Lung (tissue), 12 donors: Measurements from ENCODE around the gene PRKCQ. TPM values are rescaled to one million over a fixed set of nuclear protein-coding genes. Genes with fewer than 3 reads are reported as not detected.

Source experiments
- ATAC-seq: fragments of 200-7000 bp; cut with Tn5 transposase; one replicate; pipeline ENCODE4 v1.9.1; 2020; ENCODE audit warnings: moderate number of reproducible peaks; ENCODE audit not compliant: insufficient read depth, low FRiP score
- DNase-seq, 3 donors: peaks; one replicate each; pipeline ENCODE4 v3.0.0-alpha.2; 2013 to 2017
- H3K27ac ChIP-seq, 2 donors: one replicate each; pipeline ENCODE4 v1.5.1; 2013; ENCODE audit warnings: mild to moderate bottlenecking in 2 of 2, moderate library complexity in 2 of 2, control low read depth in 1 of 2, inconsistent platforms in 1 of 2, low read depth in 1 of 2, low read length in 1 of 2
- H3K27me3 ChIP-seq, 3 donors: one replicate each; pipeline ENCODE4 v1.5.1; 2013; ENCODE audit warnings: low read length in 2 of 3; ENCODE audit not compliant: control insufficient read depth in 3 of 3, insufficient read depth in 3 of 3
- H3K36me3 ChIP-seq, 4 donors: one replicate each; pipeline ENCODE4 v1.5.1; 2013; ENCODE audit warnings: low read length in 4 of 4, mild to moderate bottlenecking in 1 of 4, moderate library complexity in 1 of 4; ENCODE audit not compliant: control insufficient read depth in 4 of 4, insufficient read depth in 4 of 4
- H3K4me1 ChIP-seq, 5 donors: one replicate each; pipeline ENCODE4 v1.5.1; 2013; ENCODE audit warnings: low read length in 5 of 5, mild to moderate bottlenecking in 2 of 5, moderate library complexity in 1 of 5; ENCODE audit not compliant: control insufficient read depth in 5 of 5, insufficient read depth in 5 of 5
- H3K4me3 ChIP-seq: one replicate; pipeline ENCODE4 v1.5.1; 2013; ENCODE audit warnings: mild to moderate bottlenecking, control low read depth, moderate library complexity
- H3K9ac ChIP-seq, 2 donors: one replicate each; pipeline ENCODE4 v1.5.1; 2013; ENCODE audit warnings: low read length in 2 of 2, control low read depth in 1 of 2; ENCODE audit not compliant: insufficient read depth in 1 of 2
- H3K9me3 ChIP-seq, 4 donors: one replicate each; pipeline ENCODE4 v1.5.1; 2013; ENCODE audit warnings: low read length in 3 of 4, mild to moderate bottlenecking in 1 of 4, moderate library complexity in 1 of 4; ENCODE audit not compliant: control insufficient read depth in 4 of 4, insufficient read depth in 3 of 4
- WGBS, 2 donors: extraction: QIAGEN DNeasy Blood & Tissue Kit; methylation state at CpG; one replicate each; pipeline ENCODE4 v1.1.7; 2013; 5-methylcytosine and 5-hydroxymethylcytosine counted together
- polyA plus RNA-seq, 2 donors: library from polyadenylated mRNA; stranded (reverse); fragments of 200-250 nt; gene quantifications; one replicate each; pipeline ENCODE4 v1.2.1, GENCODE V29; 2013
- total RNA-seq, 2 donors: library from RNA; depleted of rRNA in 1 of 2; stranded (reverse); fragments of >200 nt in 1 of 2; gene quantifications; one replicate each; pipeline ENCODE4 v1.2.1, GENCODE V29; 2014 to 2021
- TF ChIP-seq, protein P1 (sequence below): IDR thresholded peaks from 2 replicates; pipeline ENCODE4 v1.5.1; 2012; ENCODE audit warnings: mild to moderate bottlenecking; ENCODE audit errors: control extremely low read depth, extremely low read depth
- donor health status: control.
- donor health status: control.
- donor health status: Bipolar disorder and iron deficiency.
- donor health status: healthy.
- donor health status: DM: yes; HTN: yes; CAD: no.

Gene PRKCQ
- total and polyA plus RNA-seq, 4 donors, result 2.8 to 9.1 (median 7.2) TPM

GRCh38 chr10:6512182-6512581 lies 67.9 kb downstream of the PRKCQ start:
- Histone ChIP-seq H3K9me3 (peaks cover 0 to 5% (median 0%) of the 10 kb centered on the region in 4 donors), H3K4me1 (peaks cover 0 to 3% (median 0%) of the 10 kb centered on the region in 5 donors), H3K27ac (no peak overlapping the region), H3K9ac (no peak overlapping the region), H3K36me3 (no peaks in the 10 kb centered on the region), H3K4me3 (no peak overlapping the region), H3K27me3 (peaks cover 0 to 3% (median 2%) of the 10 kb centered on the region in 3 donors)
- ATAC-seq (peak; percentile 61), DNase-seq (no peak)
- TF ChIP-seq, protein P1, sequence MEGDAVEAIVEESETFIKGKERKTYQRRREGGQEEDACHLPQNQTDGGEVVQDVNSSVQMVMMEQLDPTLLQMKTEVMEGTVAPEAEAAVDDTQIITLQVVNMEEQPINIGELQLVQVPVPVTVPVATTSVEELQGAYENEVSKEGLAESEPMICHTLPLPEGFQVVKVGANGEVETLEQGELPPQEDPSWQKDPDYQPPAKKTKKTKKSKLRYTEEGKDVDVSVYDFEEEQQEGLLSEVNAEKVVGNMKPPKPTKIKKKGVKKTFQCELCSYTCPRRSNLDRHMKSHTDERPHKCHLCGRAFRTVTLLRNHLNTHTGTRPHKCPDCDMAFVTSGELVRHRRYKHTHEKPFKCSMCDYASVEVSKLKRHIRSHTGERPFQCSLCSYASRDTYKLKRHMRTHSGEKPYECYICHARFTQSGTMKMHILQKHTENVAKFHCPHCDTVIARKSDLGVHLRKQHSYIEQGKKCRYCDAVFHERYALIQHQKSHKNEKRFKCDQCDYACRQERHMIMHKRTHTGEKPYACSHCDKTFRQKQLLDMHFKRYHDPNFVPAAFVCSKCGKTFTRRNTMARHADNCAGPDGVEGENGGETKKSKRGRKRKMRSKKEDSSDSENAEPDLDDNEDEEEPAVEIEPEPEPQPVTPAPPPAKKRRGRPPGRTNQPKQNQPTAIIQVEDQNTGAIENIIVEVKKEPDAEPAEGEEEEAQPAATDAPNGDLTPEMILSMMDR, result no peak
- 65 to 78% methylated on average over 3 of the region's 3 CpGs for WGBS, 2 donors

DNA sequence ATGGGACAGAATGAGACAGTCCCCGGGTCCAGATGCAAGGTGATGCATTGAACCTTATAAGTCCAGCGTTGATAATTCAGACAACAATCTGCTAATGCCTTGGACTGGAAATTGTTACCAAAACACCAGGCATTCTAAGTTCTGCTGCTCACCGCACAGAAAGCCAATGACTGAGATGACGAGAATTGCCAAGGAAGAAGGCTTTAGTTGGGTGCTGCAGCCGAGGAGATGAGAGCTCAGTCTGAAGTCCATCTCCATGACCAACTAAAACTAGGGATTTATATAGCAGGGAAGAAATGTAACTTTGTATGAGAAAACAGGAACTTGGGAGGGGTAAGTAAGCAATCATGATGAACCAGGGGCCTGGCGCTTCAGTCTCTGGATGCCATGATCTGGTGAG lies 68.7 kb downstream of the PRKCQ start:
- Histone ChIP-seq H3K9me3 (peaks cover 0 to 5% (median 0%) of the 10 kb centered on the region in 4 donors), H3K4me3 (no peak overlapping the region), H3K27me3 (no peaks in the 10 kb centered on the region), H3K9ac (no peak overlapping the region), H3K4me1 (peaks cover 0 to 3% (median 0%) of the 10 kb centered on the region in 5 donors), H3K36me3 (no peaks in the 10 kb centered on the region), H3K27ac (no peak overlapping the region)
- no peak for DNase-seq
- ATAC-seq, result no peak
- 95 to 97% methylated on average over 6 of the region's 6 CpGs for WGBS, 2 donors
- TF ChIP-seq, protein P1, result no peak

- WGBS, 2 donors, result 84 to 90% methylated on average over 5 of the region's 5 CpGs
- peaks cover 0 to 5% (median 0%) of the 10 kb centered on the region in 4 donors for H3K9me3 ChIP-seq
- no peak for DNase-seq
- H3K27ac ChIP-seq, result no peak overlapping the region
- TF ChIP-seq, protein P1, result no peak
- H3K27me3 ChIP-seq, result no peaks in the 10 kb centered on the region
- no peak overlapping the region for H3K4me3 ChIP-seq
- H3K9ac ChIP-seq, result no peak overlapping the region
- no peaks in the 10 kb centered on the region for H3K36me3 ChIP-seq
- ATAC-seq, result no peak
- peaks cover 0 to 2% (median 0%) of the 10 kb centered on the region in 5 donors for H3K4me1 ChIP-seq
Observed at GRCh38 chr10:6507311-6507710, 72.8 kb downstream of the PRKCQ start.

- H3K36me3 ChIP-seq, result no peaks in the 10 kb centered on the region
- H3K9ac ChIP-seq, result no peak overlapping the region
- ATAC-seq (no peak), DNase-seq (no peak)
- H3K27me3 ChIP-seq, result no peaks in the 10 kb centered on the region
- TF ChIP-seq, protein P1, result no peak
- no peaks in the 10 kb centered on the region for H3K9me3 ChIP-seq
- H3K4me1 ChIP-seq, result no peaks in the 10 kb centered on the region
- H3K27ac ChIP-seq, result no peak overlapping the region
- H3K4me3 ChIP-seq, result no peak overlapping the region
Observed at GRCh38 chr10:6505300-6505699, 74.8 kb downstream of the PRKCQ start.
